Measurements from ENCODE around the gene TPP1.

- TF ChIP-seq GATA2 (IDR thresholded peaks at IDR 0.05; ENCODE audit: low read depth, low read length) = no peak
- no peak for TF ChIP-seq GATA3 (IDR thresholded peaks at IDR 0.05; ENCODE audit: low read depth, low read length)
Measured at GRCh38 chr11:6630632-6631291, 11.5 kb upstream of the TPP1 start.

Measured in SH-SY5Y (cell line).